ENCODE measurements around the gene COPS6. TPM values are rescaled to one million over a fixed set of nuclear protein-coding genes. Genes with fewer than 3 reads are reported as not detected.

Gene COPS6
- total and polyA plus RNA-seq, 7 experiments from 2014 or later: 65.7 to 122 (median 89.1) TPM

GRCh38 chr7:100124301-100125230, 35.8 kb downstream of the COPS6 start:
- CTCF ChIA-PET: no interaction called here
- no peak for DNase-seq

DNA sequence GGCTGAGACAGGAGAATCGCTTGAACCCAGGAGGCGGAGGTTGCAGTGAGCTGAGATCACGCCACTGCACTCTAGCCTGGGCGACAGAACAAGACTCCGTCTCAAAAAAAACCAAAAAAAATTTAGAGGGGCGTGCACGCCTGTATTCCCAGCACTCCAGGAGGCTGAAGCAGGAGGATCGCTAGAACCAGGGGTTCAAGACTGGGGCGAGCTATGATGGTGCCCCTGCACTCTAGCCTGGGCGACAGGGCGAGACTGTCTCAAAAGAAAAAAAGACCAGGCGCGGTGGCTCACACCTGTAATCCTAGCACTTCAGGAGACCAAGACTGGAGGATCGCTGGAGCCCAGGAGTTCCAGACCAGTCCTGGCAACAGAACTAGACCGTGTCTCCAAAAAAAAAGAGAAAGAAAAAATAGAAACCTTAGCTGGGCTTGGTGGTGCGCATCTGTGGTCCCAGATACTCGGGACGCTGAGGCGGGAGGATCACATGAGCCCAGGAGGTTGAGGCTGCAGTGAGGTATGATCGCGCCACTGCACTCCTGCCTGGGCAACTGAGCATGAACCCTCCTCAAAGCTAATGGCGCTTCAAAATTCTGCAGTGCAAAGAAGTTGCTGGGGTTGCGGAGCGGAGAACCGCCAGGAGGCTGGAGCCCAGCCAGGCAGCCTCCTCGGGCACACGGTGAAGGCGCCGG, 37.6 kb downstream of the COPS6 start:
- peak overlapping the region; percentile 98 for H3K27ac ChIP-seq (ENCODE audit: low read depth, low read length)
- peaks cover 20 to 25% of the 10 kb centered on the region in 2 donors for H3K4me1 ChIP-seq (ENCODE audit: control insufficient read depth in 2 of 2, insufficient read depth in 2 of 2, low read length in 2 of 2)
- peaks cover 8 to 43% (median 26%) of the 10 kb centered on the region in 7 donors for H3K4me1 Mint-ChIP-seq
- no peaks in the 10 kb centered on the region for H3K9me3 ChIP-seq (ENCODE audit: control insufficient read depth in 2 of 3, low read length in 3 of 3)
- POLR2A ChIA-PET: interaction anchor here (0.6 to 7.6 kb wide), 20 partner anchors 9 to 356 kb away, joined by 3 to 107 read pairs (median 4); partner anchors contain the start of genes AP4M1, COPS6, GAL3ST4 and GPC2
- no peaks in the 10 kb centered on the region for H3K27me3 ChIP-seq (ENCODE audit: control insufficient read depth in 2 of 2, insufficient read depth in 2 of 2, low read length in 2 of 2)
- peak overlapping the region; percentile 99 for H3K4me3 ChIP-seq (ENCODE audit: low read length)
- DNase-seq: no peak
- peaks cover 0 to 4% (median 0%) of the 10 kb centered on the region in 11 donors for H3K9me3 Mint-ChIP-seq
- H3K27ac Mint-ChIP-seq: peak overlapping the region; percentile 98 to 100 (median 99)
- peaks cover 0 to 35% (median 0%) of the 10 kb centered on the region in 3 experiments for H3K36me3 ChIP-seq (ENCODE audit: control insufficient read depth in 2 of 3, insufficient read depth in 3 of 3, low read length in 3 of 3)
- peak overlapping the region; percentile 95 to 100 (median 98) for H3K4me3 Mint-ChIP-seq
- CTCF ChIA-PET: interaction anchor here (0.6 to 0.7 kb wide), 3 partner anchors 25 to 149 kb away, joined by 3 read pairs; no protein-coding TSS in a partner anchor
- no peaks in the 10 kb centered on the region for H3K27me3 Mint-ChIP-seq
- no peak for ATAC-seq
- intact Hi-C loops (cut with micrococcal nuclease): loop anchor here (1.0 to 2.0 kb wide), 6 partner anchors 22 to 302 kb away; partner anchors contain the start of genes COPS6 (in 1 of the 2), LAMTOR4 (in 1 of the 2), MEPCE (in 1 of the 2) and ZCWPW1 (in 1 of the 2)
- peaks cover 0 to 12% (median 0%) of the 10 kb centered on the region in 5 donors for H3K36me3 Mint-ChIP-seq

More at GRCh38 chr7:100124301-100125230, 35.8 kb downstream of the COPS6 start:
- H3K9me3 Mint-ChIP-seq: peaks cover 0 to 4% (median 0%) of the 10 kb centered on the region in 11 donors
- POLR2A ChIA-PET: interaction anchor here (0.6 to 7.6 kb wide), 17 partner anchors 11 to 304 kb away, joined by 3 to 107 read pairs (median 4); partner anchors contain the start of genes AP4M1, GJC3, LAMTOR4 and MCM7
- Histone ChIP-seq H3K27me3 (ENCODE audit: control insufficient read depth in 2 of 2, insufficient read depth in 2 of 2, low read length in 2 of 2) (no peaks in the 10 kb centered on the region), H3K9me3 (ENCODE audit: control insufficient read depth in 2 of 3, low read length in 3 of 3) (no peaks in the 10 kb centered on the region), H3K4me3 (ENCODE audit: low read length) (no peak overlapping the region), H3K36me3 (ENCODE audit: control insufficient read depth in 2 of 3, insufficient read depth in 3 of 3, low read length in 3 of 3) (peaks cover 0 to 37% (median 0%) of the 10 kb centered on the region in 3 experiments), H3K4me1 (ENCODE audit: control insufficient read depth in 2 of 2, insufficient read depth in 2 of 2, low read length in 2 of 2) (peaks cover 23 to 24% of the 10 kb centered on the region in 2 donors), H3K27ac (ENCODE audit: low read depth, low read length) (no peak overlapping the region)
- peaks cover 12 to 44% (median 32%) of the 10 kb centered on the region in 7 donors for H3K4me1 Mint-ChIP-seq
- H3K27me3 Mint-ChIP-seq: no peaks in the 10 kb centered on the region
- intact Hi-C loops (cut with micrococcal nuclease): no loop called here
- H3K27ac Mint-ChIP-seq: peak overlapping the region; percentile 5 to 99 (median 82)
- H3K4me3 Mint-ChIP-seq: peak overlapping the region; percentile 15 to 100 (median 96)
- peaks cover 0 to 12% (median 0%) of the 10 kb centered on the region in 5 donors for H3K36me3 Mint-ChIP-seq
- no peak for ATAC-seq

GRCh38 chr7:100126931-100127865, 38.4 kb downstream of the COPS6 start, which contains the start of gene MBLAC1:
MBLAC1 (plus strand) TSS chr7:100126967; CDS start chr7:100127396, 429 bp downstream.
- no peaks in the 10 kb centered on the region for H3K9me3 ChIP-seq (ENCODE audit: control insufficient read depth in 2 of 3, low read length in 3 of 3)
- H3K4me1 ChIP-seq (ENCODE audit: control insufficient read depth in 2 of 2, insufficient read depth in 2 of 2, low read length in 2 of 2): peaks cover 20 to 25% of the 10 kb centered on the region in 2 donors
- Mint-ChIP-seq H3K4me1 (peaks cover 13 to 46% (median 26%) of the 10 kb centered on the region in 7 donors), H3K27me3 (no peaks in the 10 kb centered on the region), H3K9me3 (peaks cover 0 to 4% (median 0%) of the 10 kb centered on the region in 11 donors), H3K4me3 (peak within 1 kb of the TSS; percentile 95 to 100 (median 98)), H3K36me3 (peaks cover 0 to 12% (median 0%) of the 10 kb centered on the region in 5 donors), H3K27ac (peak within 1 kb of the TSS; percentile 98 to 100 (median 99))
- ChIA-PET POLR2A (interaction anchor here (0.6 to 7.6 kb wide), 29 partner anchors 9 to 356 kb away, joined by 3 to 107 read pairs (median 5); partner anchors contain the start of genes AP4M1, COPS6, GAL3ST4 and GPC2), CTCF (interaction anchor here (0.7 kb wide), 1 partner anchor 149 kb away, joined by 3 read pairs; no protein-coding TSS in a partner anchor)
- H3K36me3 ChIP-seq (ENCODE audit: control insufficient read depth in 2 of 3, insufficient read depth in 3 of 3, low read length in 3 of 3): peaks cover 0 to 32% (median 0%) of the 10 kb centered on the region in 3 experiments
- peak; percentile 80 to 95 (median 91) for DNase-seq
- intact Hi-C loops (cut with micrococcal nuclease): loop anchor here (1.0 to 2.0 kb wide), 12 partner anchors 8 to 412 kb away; partner anchors contain the start of genes AP4M1 (in 2 of the 2), CNPY4 (in 2 of the 2), LAMTOR4 (in 2 of the 2) and MCM7 (in 2 of the 2)
- H3K27ac ChIP-seq (ENCODE audit: low read depth, low read length): peak within 1 kb of the TSS; percentile 98
- peak within 1 kb of the TSS; percentile 99 for H3K4me3 ChIP-seq (ENCODE audit: low read length)
- peak; percentile 95 for ATAC-seq
- H3K27me3 ChIP-seq (ENCODE audit: control insufficient read depth in 2 of 2, insufficient read depth in 2 of 2, low read length in 2 of 2): no peaks in the 10 kb centered on the region

DNA sequence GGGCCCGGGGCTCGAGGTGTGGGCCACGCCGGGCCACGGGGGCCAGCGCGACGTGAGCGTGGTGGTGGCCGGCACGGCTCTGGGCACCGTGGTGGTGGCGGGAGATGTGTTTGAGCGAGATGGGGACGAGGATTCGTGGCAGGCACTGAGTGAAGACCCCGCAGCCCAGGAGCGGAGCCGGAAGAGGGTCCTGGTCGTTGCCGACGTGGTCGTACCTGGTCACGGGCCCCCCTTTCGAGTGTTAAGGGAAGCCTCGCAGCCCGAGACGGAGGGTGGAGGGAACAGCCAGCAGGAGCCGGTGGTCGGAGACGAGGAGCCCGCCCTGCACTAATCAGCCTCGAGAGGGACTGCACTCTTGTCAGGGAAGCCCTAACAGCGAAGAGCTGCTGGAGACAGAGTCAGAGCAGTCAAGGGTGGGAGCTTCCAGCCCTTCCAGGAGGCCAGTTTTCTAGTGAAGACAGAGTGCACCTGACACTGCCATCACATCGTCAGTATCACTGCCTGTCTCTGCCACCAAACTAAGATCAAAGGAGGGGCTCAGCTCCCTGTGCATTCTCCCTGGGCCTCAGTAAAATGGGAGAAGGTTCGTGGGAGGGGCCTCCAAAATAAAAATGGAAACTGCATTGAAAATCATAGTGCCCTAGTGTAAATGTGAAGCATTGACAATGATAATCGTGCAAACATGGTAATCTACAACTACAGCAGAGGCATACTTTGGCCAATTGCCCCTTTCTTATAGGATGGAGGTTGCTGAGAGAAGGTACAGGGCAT, 39.3 kb downstream of the COPS6 start:
- H3K27me3 ChIP-seq (ENCODE audit: control insufficient read depth in 2 of 2, insufficient read depth in 2 of 2, low read length in 2 of 2): no peaks in the 10 kb centered on the region
- peak overlapping the region; percentile 62 to 89 (median 81) for H3K27ac Mint-ChIP-seq
- H3K36me3 ChIP-seq (ENCODE audit: control insufficient read depth in 2 of 3, insufficient read depth in 3 of 3, low read length in 3 of 3): peaks cover 0 to 23% (median 0%) of the 10 kb centered on the region in 3 experiments
- peaks cover 0 to 4% (median 0%) of the 10 kb centered on the region in 11 donors for H3K9me3 Mint-ChIP-seq
- H3K4me1 Mint-ChIP-seq: peaks cover 13 to 51% (median 33%) of the 10 kb centered on the region in 7 donors
- CTCF ChIA-PET: interaction anchor here (0.6 to 3.3 kb wide), 5 partner anchors 39 to 212 kb away, joined by 3 to 8 read pairs (median 6); no protein-coding TSS in a partner anchor
- H3K27me3 Mint-ChIP-seq: no peaks in the 10 kb centered on the region
- intact Hi-C loops (cut with micrococcal nuclease): loop anchor here (1.0 to 2.0 kb wide), 11 partner anchors 9 to 411 kb away; partner anchors contain the start of genes AP4M1 (in 2 of the 2), CNPY4 (in 2 of the 2), LAMTOR4 (in 2 of the 2) and MCM7 (in 2 of the 2)
- no peaks in the 10 kb centered on the region for H3K9me3 ChIP-seq (ENCODE audit: control insufficient read depth in 2 of 3, low read length in 3 of 3)
- peak overlapping the region; percentile 66 to 100 (median 91) for H3K4me3 Mint-ChIP-seq
- peak in 7 of 9 donors; percentile 16 to 41 (median 27) for DNase-seq
- H3K4me1 ChIP-seq (ENCODE audit: control insufficient read depth in 2 of 2, insufficient read depth in 2 of 2, low read length in 2 of 2): peaks cover 20 to 33% of the 10 kb centered on the region in 2 donors
- POLR2A ChIA-PET: interaction anchor here (0.6 to 2.8 kb wide), 24 partner anchors 8 to 346 kb away, joined by 3 to 15 read pairs (median 4); partner anchors contain the start of genes AP4M1, GAL3ST4, GPC2 and MCM7
- peak overlapping the region; percentile 99 for H3K4me3 ChIP-seq (ENCODE audit: low read length)
- no peak for ATAC-seq
- H3K36me3 Mint-ChIP-seq: peaks cover 0 to 5% (median 0%) of the 10 kb centered on the region in 5 donors
- peak overlapping the region; percentile 98 for H3K27ac ChIP-seq (ENCODE audit: low read depth, low read length)
